Astrocyte of the spinal cord (primary cell): ENCODE measurements around the gene SERPINI1.

Experiments
- DNase-seq: peaks from one replicate; pipeline ENCODE4 v3.0.0; 2011; ENCODE audit warnings: low read depth, low spot score
- H3K4me3 ChIP-seq: 2 replicates; pipeline ENCODE4 v1.5.1; 2011; ENCODE audit warnings: low read depth, mild to moderate bottlenecking, low read length, moderate library complexity
- in situ Hi-C: cut with HindIII; loops from 2 replicates; pipeline ENCODE4 v1.10.0; 2017; ENCODE audit warnings: low sequenced_read_pairs
- TF ChIP-seq, protein P1 (sequence below): IDR thresholded peaks from 2 replicates; pipeline ENCODE4 v1.5.1; 2012; ENCODE audit warnings: low read depth, mild to moderate bottlenecking, low read length, inconsistent platforms

Gene SERPINI1

GRCh38 chr3:167739190-167739810 is 3.8 kb downstream of the SERPINI1 start:
- TF ChIP-seq, protein P1, sequence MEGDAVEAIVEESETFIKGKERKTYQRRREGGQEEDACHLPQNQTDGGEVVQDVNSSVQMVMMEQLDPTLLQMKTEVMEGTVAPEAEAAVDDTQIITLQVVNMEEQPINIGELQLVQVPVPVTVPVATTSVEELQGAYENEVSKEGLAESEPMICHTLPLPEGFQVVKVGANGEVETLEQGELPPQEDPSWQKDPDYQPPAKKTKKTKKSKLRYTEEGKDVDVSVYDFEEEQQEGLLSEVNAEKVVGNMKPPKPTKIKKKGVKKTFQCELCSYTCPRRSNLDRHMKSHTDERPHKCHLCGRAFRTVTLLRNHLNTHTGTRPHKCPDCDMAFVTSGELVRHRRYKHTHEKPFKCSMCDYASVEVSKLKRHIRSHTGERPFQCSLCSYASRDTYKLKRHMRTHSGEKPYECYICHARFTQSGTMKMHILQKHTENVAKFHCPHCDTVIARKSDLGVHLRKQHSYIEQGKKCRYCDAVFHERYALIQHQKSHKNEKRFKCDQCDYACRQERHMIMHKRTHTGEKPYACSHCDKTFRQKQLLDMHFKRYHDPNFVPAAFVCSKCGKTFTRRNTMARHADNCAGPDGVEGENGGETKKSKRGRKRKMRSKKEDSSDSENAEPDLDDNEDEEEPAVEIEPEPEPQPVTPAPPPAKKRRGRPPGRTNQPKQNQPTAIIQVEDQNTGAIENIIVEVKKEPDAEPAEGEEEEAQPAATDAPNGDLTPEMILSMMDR, result no peak
- in situ Hi-C loops, result no loop called here
- no peak for DNase-seq
- no peak overlapping the region for H3K4me3 ChIP-seq

GRCh38 chr3:167740961-167741587 is 5.6 kb downstream of the SERPINI1 start:
- TF ChIP-seq, protein P1, result peak; percentile 71
- DNase-seq, result peak; percentile 50
- no peak overlapping the region for H3K4me3 ChIP-seq
- in situ Hi-C loops, result no loop called here

- TF ChIP-seq, protein P1, result no peak
- H3K4me3 ChIP-seq, result no peak overlapping the region
- in situ Hi-C loops, result no loop called here
- DNase-seq, result no peak
Observed at GRCh38 chr3:167742338-167742737, 6.8 kb downstream of the SERPINI1 start.

DNA sequence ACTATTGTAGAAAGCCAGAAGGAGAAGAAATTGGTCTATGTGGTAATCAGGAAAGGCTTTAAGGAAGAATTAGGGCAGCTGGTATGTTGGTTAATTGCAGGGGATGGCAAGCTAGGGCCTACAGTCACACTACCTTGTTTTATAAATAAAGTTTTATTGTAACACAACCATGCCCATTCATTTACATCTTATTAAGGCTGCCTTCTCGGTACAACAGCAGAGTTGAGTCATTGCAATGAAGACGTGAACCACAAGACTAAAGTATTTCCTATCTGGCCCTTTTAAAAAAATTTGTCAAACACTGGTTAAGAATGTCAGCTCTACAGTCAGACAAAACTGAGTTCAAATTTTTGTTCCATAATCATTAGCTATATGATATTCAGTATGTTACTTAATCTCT is 8.3 kb downstream of the SERPINI1 start:
- DNase-seq, result no peak
- in situ Hi-C loops, result no loop called here
- H3K4me3 ChIP-seq, result no peak overlapping the region
- TF ChIP-seq, protein P1, result no peak

- DNase-seq, result no peak
Observed at GRCh38 chr3:167749209-167749608, 13.7 kb downstream of the SERPINI1 start.

DNA sequence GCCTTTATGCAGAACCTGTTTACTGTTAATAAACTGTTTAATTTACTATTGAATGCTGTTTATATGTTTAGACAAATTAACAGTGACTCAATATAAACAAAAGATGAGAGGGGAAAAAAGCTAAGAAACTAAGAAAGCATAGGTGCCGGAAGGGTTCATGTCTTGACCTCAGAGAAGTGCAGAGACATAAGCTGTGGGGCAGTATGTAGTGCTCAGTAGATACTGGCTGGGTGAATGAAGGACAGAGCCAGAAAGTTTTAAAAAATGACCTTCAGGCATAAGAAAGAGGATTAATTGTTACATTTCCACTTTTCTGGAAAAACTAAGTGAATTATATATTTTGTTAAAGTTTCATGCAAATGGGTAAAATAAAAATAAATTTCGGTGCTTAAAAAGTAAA is 14.2 kb downstream of the SERPINI1 start:
- TF ChIP-seq, protein P1, result no peak
- DNase-seq, result no peak
- in situ Hi-C loops, result no loop called here
- H3K4me3 ChIP-seq, result no peak overlapping the region

More at GRCh38 chr3:167749209-167749608, 13.7 kb downstream of the SERPINI1 start:
- no peak overlapping the region for H3K4me3 ChIP-seq
- TF ChIP-seq, protein P1, result no peak
- in situ Hi-C loops, result no loop called here
